Keratinocyte (primary cell): ENCODE data around the gene LHX2.

ENCODE experiments used
- EZH2 ChIP-seq: IDR thresholded peaks from one replicate; pipeline ENCODE4 v1.6.1; 2012; ENCODE audit warnings: inconsistent platforms, mild to moderate bottlenecking, low read length, moderate library complexity
- TF ChIP-seq, protein P1 (sequence below), 3 experiments: IDR thresholded peaks in 1 of 3; conservative IDR thresholded peaks in 1 of 3; optimal IDR thresholded peaks in 1 of 3; 2 replicates in 2 of 3; 3 replicates in 1 of 3; pipeline versions ENCODE3 to v1.5.1; 2011; ENCODE audit warnings: low read length in 3 of 3, mild to moderate bottlenecking in 3 of 3, moderate library complexity in 2 of 3, control low read depth in 1 of 3, inconsistent platforms in 1 of 3; ENCODE audit not compliant: insufficient read depth in 2 of 3; ENCODE audit errors: extremely low read depth in 1 of 3

DNA sequence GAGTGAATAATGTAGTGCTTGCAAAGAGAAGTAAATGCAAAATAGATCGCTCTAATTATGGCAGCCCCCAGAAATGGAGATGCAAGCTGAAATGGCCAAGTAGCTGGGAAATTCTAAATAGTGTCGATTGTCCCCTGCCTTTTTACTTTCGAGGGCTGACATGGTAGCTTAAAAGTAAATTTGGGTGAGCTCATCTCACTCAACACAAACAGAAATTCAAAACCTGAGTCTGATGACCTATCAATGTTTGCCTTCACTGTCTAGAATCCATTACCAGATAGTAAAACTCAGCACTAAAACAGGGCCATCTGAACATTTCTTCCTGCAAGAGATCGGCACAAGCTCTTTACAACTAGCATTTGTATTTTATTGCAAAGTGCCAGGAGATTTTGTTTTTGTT lies 7.0 kb upstream of the LHX2 start:
- TF ChIP-seq, protein P1, sequence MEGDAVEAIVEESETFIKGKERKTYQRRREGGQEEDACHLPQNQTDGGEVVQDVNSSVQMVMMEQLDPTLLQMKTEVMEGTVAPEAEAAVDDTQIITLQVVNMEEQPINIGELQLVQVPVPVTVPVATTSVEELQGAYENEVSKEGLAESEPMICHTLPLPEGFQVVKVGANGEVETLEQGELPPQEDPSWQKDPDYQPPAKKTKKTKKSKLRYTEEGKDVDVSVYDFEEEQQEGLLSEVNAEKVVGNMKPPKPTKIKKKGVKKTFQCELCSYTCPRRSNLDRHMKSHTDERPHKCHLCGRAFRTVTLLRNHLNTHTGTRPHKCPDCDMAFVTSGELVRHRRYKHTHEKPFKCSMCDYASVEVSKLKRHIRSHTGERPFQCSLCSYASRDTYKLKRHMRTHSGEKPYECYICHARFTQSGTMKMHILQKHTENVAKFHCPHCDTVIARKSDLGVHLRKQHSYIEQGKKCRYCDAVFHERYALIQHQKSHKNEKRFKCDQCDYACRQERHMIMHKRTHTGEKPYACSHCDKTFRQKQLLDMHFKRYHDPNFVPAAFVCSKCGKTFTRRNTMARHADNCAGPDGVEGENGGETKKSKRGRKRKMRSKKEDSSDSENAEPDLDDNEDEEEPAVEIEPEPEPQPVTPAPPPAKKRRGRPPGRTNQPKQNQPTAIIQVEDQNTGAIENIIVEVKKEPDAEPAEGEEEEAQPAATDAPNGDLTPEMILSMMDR (optimal IDR thresholded peaks at IDR 0.05 in 1 of 3, IDR thresholded peaks at IDR 0.05 in 1 of 3, conservative IDR thresholded peaks at IDR 0.05 in 1 of 3; ENCODE audit: extremely low read depth in 1 of 3, insufficient read depth in 2 of 3, low read length in 3 of 3), result no peak
- TF ChIP-seq EZH2, result no peak
